ENCODE results near the gene LMF2. TPM values are rescaled to one million over a fixed set of nuclear protein-coding genes. Genes with fewer than 3 reads are reported as not detected.
"Not testable (repeated sequence)": the region's sequence is repeated elsewhere in the genome, so short reads cannot be mapped to it uniquely, and the experiment has no call there.

Gene LMF2
- polyA plus RNA-seq, 1 donor: 48.8 TPM

- Histone ChIP-seq H3K36me3 (ENCODE audit: control insufficient read depth, insufficient read depth, low read length) (no peaks in the 10 kb centered on the region), H3K4me1 (ENCODE audit: control insufficient read depth, insufficient read depth, low read length) (peaks cover 4% of the 10 kb centered on the region), H3K27me3 (ENCODE audit: control insufficient read depth, insufficient read depth, low read length) (peaks cover 75% of the 10 kb centered on the region), H3K27ac (ENCODE audit: low read length) (no peak overlapping the region), H3K4me3 (ENCODE audit: low read length) (no peak overlapping the region), H3K9me3 (ENCODE audit: control insufficient read depth, low read depth, low read length) (peaks cover 6% of the 10 kb centered on the region)
- WGBS (ENCODE audit: insufficient coverage, low lambda C conversion rate): no CpG with 5 or more reads among the region's 78 CpGs
- no peak for DNase-seq
Measured at GRCh38 chr22:50546326-50547262, 39.1 kb upstream of the LMF2 start.

- WGBS (ENCODE audit: insufficient coverage, low lambda C conversion rate): no CpG with 5 or more reads among the region's 10 CpGs
- no peak for DNase-seq
- Histone ChIP-seq H3K27me3 (ENCODE audit: control insufficient read depth, insufficient read depth, low read length) (peaks cover 70% of the 10 kb centered on the region), H3K36me3 (ENCODE audit: control insufficient read depth, insufficient read depth, low read length) (no peaks in the 10 kb centered on the region), H3K4me1 (ENCODE audit: control insufficient read depth, insufficient read depth, low read length) (peaks cover 4% of the 10 kb centered on the region), H3K4me3 (ENCODE audit: low read length) (no peak within 1 kb of the TSS), H3K27ac (ENCODE audit: low read length) (no peak within 1 kb of the TSS), H3K9me3 (ENCODE audit: control insufficient read depth, low read depth, low read length) (peaks cover 6% of the 10 kb centered on the region)
Measured at GRCh38 chr22:50545522-50546325, 38.2 kb upstream of the LMF2 start, which contains the start of gene KLHDC7B. Gene KLHDC7B, plus strand, starts transcription at chr22:50545899. Its CDS starts 345 bp downstream, at chr22:50546244.

GRCh38 chr22:50544746-50545253 is 37.3 kb upstream of the LMF2 start:
- Histone ChIP-seq H3K4me1 (ENCODE audit: control insufficient read depth, insufficient read depth, low read length) (peaks cover 7% of the 10 kb centered on the region), H3K36me3 (ENCODE audit: control insufficient read depth, insufficient read depth, low read length) (no peaks in the 10 kb centered on the region), H3K4me3 (ENCODE audit: low read length) (no peak overlapping the region), H3K27ac (ENCODE audit: low read length) (no peak overlapping the region), H3K9me3 (ENCODE audit: control insufficient read depth, low read depth, low read length) (peaks cover 6% of the 10 kb centered on the region), H3K27me3 (ENCODE audit: control insufficient read depth, insufficient read depth, low read length) (peaks cover 62% of the 10 kb centered on the region)
- peak in 1 of 2 donors; percentile 39 for DNase-seq
- 72% methylated on average over 2 of the region's 5 CpGs for WGBS (ENCODE audit: insufficient coverage, low lambda C conversion rate)

GRCh38 chr22:50544078-50544745 is 36.7 kb upstream of the LMF2 start:
- Histone ChIP-seq H3K36me3 (ENCODE audit: control insufficient read depth, insufficient read depth, low read length) (no peaks in the 10 kb centered on the region), H3K4me3 (ENCODE audit: low read length) (peak overlapping the region; percentile 27), H3K27me3 (ENCODE audit: control insufficient read depth, insufficient read depth, low read length) (peaks cover 56% of the 10 kb centered on the region), H3K4me1 (ENCODE audit: control insufficient read depth, insufficient read depth, low read length) (peaks cover 11% of the 10 kb centered on the region), H3K27ac (ENCODE audit: low read length) (no peak overlapping the region), H3K9me3 (ENCODE audit: control insufficient read depth, low read depth, low read length) (peaks cover 3% of the 10 kb centered on the region)
- no CpG with 5 or more reads among the region's 52 CpGs for WGBS (ENCODE audit: insufficient coverage, low lambda C conversion rate)
- peak in 1 of 2 donors; percentile 86 for DNase-seq

- no peak for DNase-seq
- H3K4me1 ChIP-seq (ENCODE audit: control insufficient read depth, insufficient read depth, low read length): peaks cover 14% of the 10 kb centered on the region
Measured at GRCh38 chr22:50542416-50542927, 35.0 kb upstream of the LMF2 start.

GRCh38 chr22:50541667-50542026 is 34.1 kb upstream of the LMF2 start:
- WGBS (ENCODE audit: insufficient coverage, low lambda C conversion rate): 40% methylated on average over 1 of the region's 5 CpGs
- not testable (repeated sequence) for DNase-seq; H3K36me3 ChIP-seq (ENCODE audit: control insufficient read depth, insufficient read depth, low read length); H3K4me3 ChIP-seq (ENCODE audit: low read length); H3K27ac ChIP-seq (ENCODE audit: low read length); H3K9me3 ChIP-seq (ENCODE audit: control insufficient read depth, low read depth, low read length)
- peaks cover 14% of the 10 kb centered on the region for H3K4me1 ChIP-seq (ENCODE audit: control insufficient read depth, insufficient read depth, low read length)
- H3K27me3 ChIP-seq (ENCODE audit: control insufficient read depth, insufficient read depth, low read length): peaks cover 32% of the 10 kb centered on the region

More at GRCh38 chr22:50542416-50542927, 35.0 kb upstream of the LMF2 start:
- Histone ChIP-seq H3K36me3 (ENCODE audit: control insufficient read depth, insufficient read depth, low read length) (no peaks in the 10 kb centered on the region), H3K4me3 (ENCODE audit: low read length) (no peak overlapping the region), H3K9me3 (ENCODE audit: control insufficient read depth, low read depth, low read length) (no peaks in the 10 kb centered on the region), H3K27ac (ENCODE audit: low read length) (no peak overlapping the region), H3K27me3 (ENCODE audit: control insufficient read depth, insufficient read depth, low read length) (peaks cover 38% of the 10 kb centered on the region)
- 95% methylated on average over 4 of the region's 19 CpGs for WGBS (ENCODE audit: insufficient coverage, low lambda C conversion rate)

GRCh38 chr22:50540381-50540780 is 32.9 kb upstream of the LMF2 start:
- Histone ChIP-seq H3K36me3 (ENCODE audit: control insufficient read depth, insufficient read depth, low read length) (no peaks in the 10 kb centered on the region), H3K4me1 (ENCODE audit: control insufficient read depth, insufficient read depth, low read length) (peaks cover 14% of the 10 kb centered on the region), H3K27ac (ENCODE audit: low read length) (peak overlapping the region; percentile 73), H3K4me3 (ENCODE audit: low read length) (no peak overlapping the region), H3K9me3 (ENCODE audit: control insufficient read depth, low read depth, low read length) (no peaks in the 10 kb centered on the region), H3K27me3 (ENCODE audit: control insufficient read depth, insufficient read depth, low read length) (peaks cover 19% of the 10 kb centered on the region)
- no CpG with 5 or more reads among the region's 10 CpGs for WGBS (ENCODE audit: insufficient coverage, low lambda C conversion rate)
- no peak for DNase-seq

- H3K4me3 ChIP-seq (ENCODE audit: low read length): no peak overlapping the region
- H3K27me3 ChIP-seq (ENCODE audit: control insufficient read depth, insufficient read depth, low read length): peaks cover 13% of the 10 kb centered on the region
- DNase-seq: no peak
- no CpG with 5 or more reads among the region's 13 CpGs for WGBS (ENCODE audit: insufficient coverage, low lambda C conversion rate)
- no peaks in the 10 kb centered on the region for H3K9me3 ChIP-seq (ENCODE audit: control insufficient read depth, low read depth, low read length)
- peaks cover 14% of the 10 kb centered on the region for H3K4me1 ChIP-seq (ENCODE audit: control insufficient read depth, insufficient read depth, low read length)
- no peaks in the 10 kb centered on the region for H3K36me3 ChIP-seq (ENCODE audit: control insufficient read depth, insufficient read depth, low read length)
- no peak overlapping the region for H3K27ac ChIP-seq (ENCODE audit: low read length)
Measured at GRCh38 chr22:50537765-50538164, 30.3 kb upstream of the LMF2 start.

GRCh38 chr22:50536226-50536625 is 28.7 kb upstream of the LMF2 start:
- WGBS (ENCODE audit: insufficient coverage, low lambda C conversion rate): no CpG with 5 or more reads among the region's 3 CpGs
- Histone ChIP-seq H3K4me3 (ENCODE audit: low read length) (no peak overlapping the region), H3K4me1 (ENCODE audit: control insufficient read depth, insufficient read depth, low read length) (peaks cover 26% of the 10 kb centered on the region), H3K9me3 (ENCODE audit: control insufficient read depth, low read depth, low read length) (no peaks in the 10 kb centered on the region), H3K27ac (ENCODE audit: low read length) (no peak overlapping the region), H3K27me3 (ENCODE audit: control insufficient read depth, insufficient read depth, low read length) (peaks cover 27% of the 10 kb centered on the region), H3K36me3 (ENCODE audit: control insufficient read depth, insufficient read depth, low read length) (no peaks in the 10 kb centered on the region)
- DNase-seq: no peak
